ENCODE measurements around the gene NRM.

DNA sequence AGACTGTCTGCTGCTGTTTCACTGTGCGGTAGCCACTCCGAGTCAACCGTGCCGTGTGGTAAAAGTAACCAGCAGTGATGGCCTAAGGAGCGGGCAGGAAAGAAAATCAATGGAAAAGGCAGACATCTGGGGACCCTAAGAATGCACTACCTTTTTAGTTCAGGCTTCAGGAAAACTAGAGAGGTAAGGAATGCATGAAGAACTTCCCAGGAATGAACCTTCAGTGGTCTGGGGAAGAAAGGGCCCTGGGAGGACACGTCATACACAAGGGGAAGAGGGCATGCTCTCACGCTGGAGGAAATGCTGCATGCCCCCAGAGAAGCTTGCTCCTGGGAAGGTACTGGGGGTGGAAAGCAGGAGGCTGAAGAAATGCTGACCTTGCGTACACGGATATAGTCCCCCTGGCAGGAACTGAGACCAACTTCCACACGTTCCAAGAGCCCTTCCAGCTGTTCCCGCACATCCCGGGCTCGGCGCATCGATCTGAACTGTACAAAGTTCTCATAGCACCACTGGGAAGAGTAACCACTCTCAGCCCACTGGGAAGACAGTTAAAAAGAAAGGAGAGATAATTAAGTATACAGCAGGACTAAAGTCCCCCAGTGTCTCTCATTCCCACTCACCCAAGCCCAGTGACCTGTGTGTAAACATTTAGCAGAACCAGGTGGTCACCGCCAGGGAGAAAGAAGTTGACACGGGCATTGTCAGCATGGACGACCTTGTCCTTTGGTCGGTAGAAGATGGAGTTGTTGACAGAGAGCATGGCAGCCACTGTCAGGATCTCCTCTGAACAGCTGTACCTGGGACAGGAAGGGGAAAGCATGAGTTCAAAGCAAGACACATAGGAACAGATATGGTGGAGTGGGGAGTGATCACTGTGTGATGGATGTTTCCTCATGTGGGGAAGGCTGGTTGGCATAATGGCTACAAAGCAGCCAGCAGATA is 35.7 kb downstream of the NRM start:
- TF ChIP-seq, protein P1, sequence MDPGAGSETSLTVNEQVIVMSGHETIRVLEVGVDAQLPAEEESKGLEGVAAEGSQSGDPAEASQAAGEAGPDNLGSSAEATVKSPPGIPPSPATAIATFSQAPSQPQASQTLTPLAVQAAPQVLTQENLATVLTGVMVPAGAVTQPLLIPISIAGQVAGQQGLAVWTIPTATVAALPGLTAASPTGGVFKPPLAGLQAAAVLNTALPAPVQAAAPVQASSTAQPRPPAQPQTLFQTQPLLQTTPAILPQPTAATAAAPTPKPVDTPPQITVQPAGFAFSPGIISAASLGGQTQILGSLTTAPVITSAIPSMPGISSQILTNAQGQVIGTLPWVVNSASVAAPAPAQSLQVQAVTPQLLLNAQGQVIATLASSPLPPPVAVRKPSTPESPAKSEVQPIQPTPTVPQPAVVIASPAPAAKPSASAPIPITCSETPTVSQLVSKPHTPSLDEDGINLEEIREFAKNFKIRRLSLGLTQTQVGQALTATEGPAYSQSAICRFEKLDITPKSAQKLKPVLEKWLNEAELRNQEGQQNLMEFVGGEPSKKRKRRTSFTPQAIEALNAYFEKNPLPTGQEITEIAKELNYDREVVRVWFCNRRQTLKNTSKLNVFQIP (CRISPR knock-in tag; IDR thresholded peaks at IDR 0.05; ENCODE audit: borderline replicate concordance, low read depth): no peak
- TF ChIP-seq, protein P2, sequence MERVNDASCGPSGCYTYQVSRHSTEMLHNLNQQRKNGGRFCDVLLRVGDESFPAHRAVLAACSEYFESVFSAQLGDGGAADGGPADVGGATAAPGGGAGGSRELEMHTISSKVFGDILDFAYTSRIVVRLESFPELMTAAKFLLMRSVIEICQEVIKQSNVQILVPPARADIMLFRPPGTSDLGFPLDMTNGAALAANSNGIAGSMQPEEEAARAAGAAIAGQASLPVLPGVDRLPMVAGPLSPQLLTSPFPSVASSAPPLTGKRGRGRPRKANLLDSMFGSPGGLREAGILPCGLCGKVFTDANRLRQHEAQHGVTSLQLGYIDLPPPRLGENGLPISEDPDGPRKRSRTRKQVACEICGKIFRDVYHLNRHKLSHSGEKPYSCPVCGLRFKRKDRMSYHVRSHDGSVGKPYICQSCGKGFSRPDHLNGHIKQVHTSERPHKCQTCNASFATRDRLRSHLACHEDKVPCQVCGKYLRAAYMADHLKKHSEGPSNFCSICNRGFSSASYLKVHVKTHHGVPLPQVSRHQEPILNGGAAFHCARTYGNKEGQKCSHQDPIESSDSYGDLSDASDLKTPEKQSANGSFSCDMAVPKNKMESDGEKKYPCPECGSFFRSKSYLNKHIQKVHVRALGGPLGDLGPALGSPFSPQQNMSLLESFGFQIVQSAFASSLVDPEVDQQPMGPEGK (CRISPR knock-in tag; IDR thresholded peaks at IDR 0.05; ENCODE audit: borderline replicate concordance): no peak
- no peak for TF ChIP-seq ZFP3 (CRISPR knock-in tag; IDR thresholded peaks at IDR 0.05)
- no peak for TF ChIP-seq RARB (CRISPR knock-in tag; IDR thresholded peaks at IDR 0.05)
- no peak for TF ChIP-seq GLIS3 (CRISPR knock-in tag; IDR thresholded peaks at IDR 0.05)
- TF ChIP-seq ZC3H10 (CRISPR knock-in tag; IDR thresholded peaks at IDR 0.05): no peak
- TF ChIP-seq ZFP30 (CRISPR knock-in tag; IDR thresholded peaks at IDR 0.05): no peak
- no peak for TF ChIP-seq ARNTL (CRISPR knock-in tag; IDR thresholded peaks at IDR 0.05; ENCODE audit: borderline replicate concordance, low read depth)
- no peak for TF ChIP-seq TCF4 (CRISPR knock-in tag; IDR thresholded peaks at IDR 0.05; ENCODE audit: borderline replicate concordance)

Measured in SK-N-SH treated with all-trans-retinoic acid at 6 μM for 48 hours (cell line).